K562 treated with DMSO at 1 percent for 48 hours (cell line): ENCODE measurements around the gene GALNT11. TPM values are rescaled to one million over a fixed set of nuclear protein-coding genes. Genes with fewer than 3 reads are reported as not detected.

Experiments
- total RNA-seq: library from RNA; unstranded; fragments of 300-600 nt; gene quantifications from 2 replicates; pipeline ENCODE4 v1.2.3, GENCODE V29; 2022; ENCODE audit warnings: low replicate concordance; ENCODE audit errors: extremely low read depth

The GALNT11 gene
- not detected in 2 replicates for total RNA-seq

DNA sequence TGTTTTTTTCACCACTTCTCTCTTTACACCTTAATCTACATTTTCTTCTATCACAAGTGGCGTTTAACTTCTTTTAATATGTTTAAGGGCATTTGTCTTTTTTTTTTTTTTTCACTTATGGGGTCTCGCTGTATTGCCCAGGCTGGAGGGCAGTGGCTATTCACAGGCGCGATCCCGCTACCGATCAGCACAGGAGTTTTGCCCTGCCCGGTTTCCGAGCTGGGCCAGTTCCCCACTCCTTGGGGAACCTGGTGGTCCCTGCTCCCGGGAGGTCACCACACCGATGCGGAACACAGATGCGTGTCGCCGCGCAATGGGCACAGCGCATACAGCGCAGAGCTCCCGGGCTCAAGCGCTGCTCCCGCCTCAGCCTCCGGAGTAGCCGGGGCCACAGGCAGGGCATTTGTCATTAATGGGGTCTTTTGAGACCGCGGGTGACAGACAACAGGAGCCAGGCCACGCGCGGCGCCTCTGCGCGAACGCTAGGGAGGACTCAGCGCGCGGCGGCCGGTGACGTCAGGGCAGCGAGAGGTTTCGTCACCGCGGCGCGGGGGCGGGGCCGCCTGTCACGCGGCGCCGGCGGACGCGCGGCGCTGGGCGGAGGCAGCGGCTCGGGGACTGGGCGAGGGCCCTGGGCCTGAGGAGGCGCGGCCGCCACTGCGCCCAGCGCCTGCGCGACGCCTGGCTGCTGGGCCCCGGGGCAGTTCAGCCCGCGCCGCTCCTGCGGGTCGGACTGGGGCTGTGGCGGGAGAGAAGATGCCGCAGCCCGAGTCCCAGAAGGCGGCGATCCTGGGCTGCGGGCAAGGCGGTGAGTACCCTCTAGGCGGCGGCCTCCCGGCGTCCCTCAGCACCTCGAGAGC is at the start of gene GALNT11:
TSS of gene GALNT11 (plus strand) at position 598 of the 860 bp plus-strand sequence. CDS start 68,554 bp downstream, outside the sequence.

Other genes starting within 250 kb of the GALNT11 start
- not detected in 2 replicates for gene PRKAG2, start 148.6 kb upstream of the GALNT11 start, total RNA-seq
- gene GALNTL5, start 69.2 kb upstream of the GALNT11 start, total RNA-seq: not detected in 2 replicates